ENCODE data around the gene VPS13A.

VPS13A gene

DNA sequence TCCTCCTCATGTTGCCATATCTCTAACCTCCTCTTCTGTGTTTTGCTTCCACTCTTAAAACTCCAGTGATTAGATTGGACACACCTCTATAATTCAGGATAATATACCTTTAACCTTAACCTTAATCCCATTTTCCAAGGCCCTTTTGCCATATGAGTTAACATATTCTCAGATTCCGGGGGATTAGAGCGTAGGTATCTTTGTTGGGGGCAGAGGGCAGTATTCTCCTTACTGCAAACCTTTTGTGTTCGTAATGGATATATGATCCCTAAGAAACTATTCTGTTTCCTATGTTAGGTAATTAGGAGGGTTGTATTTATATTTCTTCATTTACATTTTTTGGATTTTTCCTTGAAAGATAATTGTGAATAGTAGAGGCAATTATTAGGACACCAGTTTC is 99.5 kb downstream of the VPS13A start:
- no peaks in the 10 kb centered on the region for H3K4me1 ChIP-seq (ENCODE audit: control insufficient read depth, insufficient read depth, low read length)
- TF ChIP-seq, protein P1, sequence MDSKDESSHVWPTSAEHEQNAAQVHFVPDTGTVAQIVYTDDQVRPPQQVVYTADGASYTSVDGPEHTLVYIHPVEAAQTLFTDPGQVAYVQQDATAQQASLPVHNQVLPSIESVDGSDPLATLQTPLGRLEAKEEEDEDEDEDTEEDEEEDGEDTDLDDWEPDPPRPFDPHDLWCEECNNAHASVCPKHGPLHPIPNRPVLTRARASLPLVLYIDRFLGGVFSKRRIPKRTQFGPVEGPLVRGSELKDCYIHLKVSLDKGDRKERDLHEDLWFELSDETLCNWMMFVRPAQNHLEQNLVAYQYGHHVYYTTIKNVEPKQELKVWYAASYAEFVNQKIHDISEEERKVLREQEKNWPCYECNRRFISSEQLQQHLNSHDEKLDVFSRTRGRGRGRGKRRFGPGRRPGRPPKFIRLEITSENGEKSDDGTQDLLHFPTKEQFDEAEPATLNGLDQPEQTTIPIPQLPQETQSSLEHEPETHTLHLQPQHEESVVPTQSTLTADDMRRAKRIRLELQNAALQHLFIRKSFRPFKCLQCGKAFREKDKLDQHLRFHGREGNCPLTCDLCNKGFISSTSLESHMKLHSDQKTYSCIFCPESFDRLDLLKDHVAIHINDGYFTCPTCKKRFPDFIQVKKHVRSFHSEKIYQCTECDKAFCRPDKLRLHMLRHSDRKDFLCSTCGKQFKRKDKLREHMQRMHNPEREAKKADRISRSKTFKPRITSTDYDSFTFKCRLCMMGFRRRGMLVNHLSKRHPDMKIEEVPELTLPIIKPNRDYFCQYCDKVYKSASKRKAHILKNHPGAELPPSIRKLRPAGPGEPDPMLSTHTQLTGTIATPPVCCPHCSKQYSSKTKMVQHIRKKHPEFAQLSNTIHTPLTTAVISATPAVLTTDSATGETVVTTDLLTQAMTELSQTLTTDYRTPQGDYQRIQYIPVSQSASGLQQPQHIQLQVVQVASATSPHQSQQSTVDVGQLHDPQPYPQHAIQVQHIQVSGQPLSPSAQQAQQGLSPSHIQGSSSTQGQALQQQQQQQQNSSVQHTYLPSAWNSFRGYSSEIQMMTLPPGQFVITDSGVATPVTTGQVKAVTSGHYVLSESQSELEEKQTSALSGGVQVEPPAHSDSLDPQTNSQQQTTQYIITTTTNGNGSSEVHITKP (tag by site-specific recombination; IDR thresholded peaks at IDR 0.05): no peak
- TF ChIP-seq SCRT2 (tag by site-specific recombination; IDR thresholded peaks at IDR 0.05): no peak
- TF ChIP-seq, protein P2, sequence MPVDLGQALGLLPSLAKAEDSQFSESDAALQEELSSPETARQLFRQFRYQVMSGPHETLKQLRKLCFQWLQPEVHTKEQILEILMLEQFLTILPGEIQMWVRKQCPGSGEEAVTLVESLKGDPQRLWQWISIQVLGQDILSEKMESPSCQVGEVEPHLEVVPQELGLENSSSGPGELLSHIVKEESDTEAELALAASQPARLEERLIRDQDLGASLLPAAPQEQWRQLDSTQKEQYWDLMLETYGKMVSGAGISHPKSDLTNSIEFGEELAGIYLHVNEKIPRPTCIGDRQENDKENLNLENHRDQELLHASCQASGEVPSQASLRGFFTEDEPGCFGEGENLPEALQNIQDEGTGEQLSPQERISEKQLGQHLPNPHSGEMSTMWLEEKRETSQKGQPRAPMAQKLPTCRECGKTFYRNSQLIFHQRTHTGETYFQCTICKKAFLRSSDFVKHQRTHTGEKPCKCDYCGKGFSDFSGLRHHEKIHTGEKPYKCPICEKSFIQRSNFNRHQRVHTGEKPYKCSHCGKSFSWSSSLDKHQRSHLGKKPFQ (tag by site-specific recombination; IDR thresholded peaks at IDR 0.05): no peak
- TF ChIP-seq ZNF624 (tag by site-specific recombination; IDR thresholded peaks at IDR 0.05): no peak
- TF ChIP-seq ZNF560 (tag by site-specific recombination; IDR thresholded peaks at IDR 0.05; ENCODE audit: borderline replicate concordance): no peak
- no peak for TF ChIP-seq ZNF423 (tag by site-specific recombination; IDR thresholded peaks at IDR 0.05)
- TF ChIP-seq, protein P3, sequence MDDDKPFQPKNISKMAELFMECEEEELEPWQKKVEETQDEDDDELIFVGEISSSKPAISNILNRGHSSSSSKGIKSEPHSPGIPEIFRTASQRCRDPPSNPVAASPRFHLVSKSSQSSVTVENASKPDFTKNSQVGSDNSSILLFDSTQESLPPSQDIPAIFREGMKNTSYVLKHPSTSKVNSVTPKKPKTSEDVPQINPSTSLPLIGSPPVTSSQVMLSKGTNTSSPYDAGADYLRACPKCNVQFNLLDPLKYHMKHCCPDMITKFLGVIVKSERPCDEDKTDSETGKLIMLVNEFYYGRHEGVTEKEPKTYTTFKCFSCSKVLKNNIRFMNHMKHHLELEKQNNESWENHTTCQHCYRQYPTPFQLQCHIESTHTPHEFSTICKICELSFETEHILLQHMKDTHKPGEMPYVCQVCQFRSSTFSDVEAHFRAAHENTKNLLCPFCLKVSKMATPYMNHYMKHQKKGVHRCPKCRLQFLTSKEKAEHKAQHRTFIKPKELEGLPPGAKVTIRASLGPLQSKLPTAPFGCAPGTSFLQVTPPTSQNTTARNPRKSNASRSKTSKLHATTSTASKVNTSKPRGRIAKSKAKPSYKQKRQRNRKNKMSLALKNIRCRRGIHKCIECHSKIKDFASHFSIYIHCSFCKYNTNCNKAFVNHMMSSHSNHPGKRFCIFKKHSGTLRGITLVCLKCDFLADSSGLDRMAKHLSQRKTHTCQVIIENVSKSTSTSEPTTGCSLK (tag by site-specific recombination; IDR thresholded peaks at IDR 0.05): no peak
- no peak for TF ChIP-seq ZBTB7A (tag by site-specific recombination; IDR thresholded peaks at IDR 0.05; ENCODE audit: low read depth)
- TF ChIP-seq ZNF416 (tag by site-specific recombination; IDR thresholded peaks at IDR 0.05): no peak
- no peak for TF ChIP-seq ZNF248 (tag by site-specific recombination; IDR thresholded peaks at IDR 0.05)
- H3K4me3 ChIP-seq (ENCODE audit: low read depth, low read length): no peak overlapping the region
- H3K9me3 ChIP-seq (ENCODE audit: control insufficient read depth, insufficient read depth, low read depth, low read length): no peaks in the 10 kb centered on the region
- peaks cover 4 to 15% of the 10 kb centered on the region in 2 experiments; a peak in 2 of 3 replicates for H3K36me3 ChIP-seq (ENCODE audit: control insufficient read depth in 2 of 2, insufficient read depth in 1 of 2, low read length in 2 of 2)
- ChIA-PET CTCF (interaction anchor here (0.5 kb wide), 1 partner anchor 368 kb away, joined by 5 read pairs; no protein-coding TSS in a partner anchor), POLR2A (no interaction called here)
- no peak overlapping the region for H3K27ac ChIP-seq (ENCODE audit: extremely low read depth, low read depth, low read length)

DNA sequence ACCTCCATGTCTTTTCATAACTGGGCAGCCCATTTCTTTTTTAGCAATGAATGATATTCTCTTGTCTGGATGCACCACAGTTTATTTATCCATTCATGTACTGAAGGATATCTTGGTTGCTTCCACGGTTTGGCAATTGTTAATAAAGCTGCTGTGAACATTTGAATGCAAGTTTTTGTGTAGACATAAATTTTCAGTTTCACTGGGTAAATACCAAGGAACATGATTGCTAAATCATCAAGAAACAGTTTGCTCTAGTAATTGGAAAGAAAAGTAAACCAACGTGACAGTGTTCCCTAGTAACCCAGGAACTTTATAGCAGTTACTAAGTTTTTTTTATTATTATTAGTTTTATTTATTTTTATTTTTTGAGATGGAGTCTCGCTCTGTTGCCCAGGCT is 100.4 kb downstream of the VPS13A start:
- Histone ChIP-seq H3K9me3 (ENCODE audit: control insufficient read depth, insufficient read depth, low read depth, low read length) (no peaks in the 10 kb centered on the region), H3K36me3 (ENCODE audit: control insufficient read depth in 2 of 2, insufficient read depth in 1 of 2, low read length in 2 of 2) (peaks cover 9 to 21% of the 10 kb centered on the region in 2 experiments; a peak in 2 of 3 replicates), H3K4me1 (ENCODE audit: control insufficient read depth, insufficient read depth, low read length) (no peaks in the 10 kb centered on the region), H3K27ac (ENCODE audit: extremely low read depth, low read depth, low read length) (no peak overlapping the region), H3K4me3 (ENCODE audit: low read depth, low read length) (no peak overlapping the region)
- CTCF ChIA-PET: no interaction called here
- TF ChIP-seq ZSCAN23 (tag by site-specific recombination; IDR thresholded peaks at IDR 0.05) (no peak), ZFP41 (tag by site-specific recombination; IDR thresholded peaks at IDR 0.05; ENCODE audit: borderline replicate concordance) (no peak), ZNF132 (tag by site-specific recombination; IDR thresholded peaks at IDR 0.05; ENCODE audit: borderline replicate concordance) (no peak), ZNF211 (tag by site-specific recombination; IDR thresholded peaks at IDR 0.05; ENCODE audit: low read depth) (no peak), FEZF1 (tag by site-specific recombination; IDR thresholded peaks at IDR 0.05) (no peak), OVOL3 (tag by site-specific recombination; IDR thresholded peaks at IDR 0.05) (no peak), ZNF521 (tag by site-specific recombination; IDR thresholded peaks at IDR 0.05) (no peak), KLF16 (tag by site-specific recombination; IDR thresholded peaks at IDR 0.05) (no peak), ZNF621 (tag by site-specific recombination; IDR thresholded peaks at IDR 0.05) (no peak), MZF1 (tag by site-specific recombination; IDR thresholded peaks at IDR 0.05; ENCODE audit: borderline replicate concordance) (no peak)
- POLR2A ChIA-PET: interaction anchor here (0.7 kb wide), 1 partner anchor 56 kb away, joined by 6 read pairs; no protein-coding TSS in a partner anchor

Data from HEK293 (cell line).